SK-N-MC (cell line): ENCODE results near the gene ITGB2.

Experiments used
- DNase-seq: peaks from one replicate; pipeline ENCODE4 v3.0.0-alpha.2; 2011; ENCODE audit warnings: low read depth, low spot score
- H3K27ac ChIP-seq: fragments of 200-600 bp; sonication (generic); 2 replicates; pipeline ENCODE4 v1.5.1; 2016; ENCODE audit warnings: mixed run types
- H3K36me3 ChIP-seq: fragments of 200-600 bp; sonication (generic); 2 replicates; pipeline ENCODE4 v1.6.1; 2017; ENCODE audit warnings: antibody characterized with exemption, low read length, mixed read lengths; ENCODE audit not compliant: insufficient read depth
- H3K4me3 ChIP-seq: fragments of 200-600 bp; sonication (generic); 2 replicates; pipeline ENCODE4 v1.5.1; 2016
- H3K9ac ChIP-seq: fragments of 200-600 bp; sonication (generic); 2 replicates; pipeline ENCODE4 v1.8.0; 2017; ENCODE audit warnings: mixed run types, mixed read lengths; ENCODE audit not compliant: insufficient read length
- H3K9me3 ChIP-seq: fragments of 200-600 bp; sonication (generic); 2 replicates; pipeline ENCODE4 v1.6.1; 2017; ENCODE audit warnings: low read depth, mild to moderate bottlenecking, antibody characterized with exemption, low read length, moderate library complexity, mixed read lengths
- EZH2 ChIP-seq: fragments of 200-600 bp; sonication (generic); IDR thresholded peaks from one replicate; pipeline ENCODE4 v1.6.1; 2017; ENCODE audit warnings: antibody characterized with exemption
- FOXP2 ChIP-seq: optimal IDR thresholded peaks from 2 replicates; pipeline ENCODE3; 2011; ENCODE audit warnings: mild to moderate bottlenecking, moderate library complexity; ENCODE audit not compliant: insufficient read depth; ENCODE audit errors: extremely low read length, control extremely low read depth
- POLR2AphosphoS5 ChIP-seq: IDR thresholded peaks from 2 replicates; pipeline ENCODE4 v1.6.1; 2012; ENCODE audit warnings: mild to moderate bottlenecking, low read depth, low read length, borderline replicate concordance

The ITGB2 gene

DNA sequence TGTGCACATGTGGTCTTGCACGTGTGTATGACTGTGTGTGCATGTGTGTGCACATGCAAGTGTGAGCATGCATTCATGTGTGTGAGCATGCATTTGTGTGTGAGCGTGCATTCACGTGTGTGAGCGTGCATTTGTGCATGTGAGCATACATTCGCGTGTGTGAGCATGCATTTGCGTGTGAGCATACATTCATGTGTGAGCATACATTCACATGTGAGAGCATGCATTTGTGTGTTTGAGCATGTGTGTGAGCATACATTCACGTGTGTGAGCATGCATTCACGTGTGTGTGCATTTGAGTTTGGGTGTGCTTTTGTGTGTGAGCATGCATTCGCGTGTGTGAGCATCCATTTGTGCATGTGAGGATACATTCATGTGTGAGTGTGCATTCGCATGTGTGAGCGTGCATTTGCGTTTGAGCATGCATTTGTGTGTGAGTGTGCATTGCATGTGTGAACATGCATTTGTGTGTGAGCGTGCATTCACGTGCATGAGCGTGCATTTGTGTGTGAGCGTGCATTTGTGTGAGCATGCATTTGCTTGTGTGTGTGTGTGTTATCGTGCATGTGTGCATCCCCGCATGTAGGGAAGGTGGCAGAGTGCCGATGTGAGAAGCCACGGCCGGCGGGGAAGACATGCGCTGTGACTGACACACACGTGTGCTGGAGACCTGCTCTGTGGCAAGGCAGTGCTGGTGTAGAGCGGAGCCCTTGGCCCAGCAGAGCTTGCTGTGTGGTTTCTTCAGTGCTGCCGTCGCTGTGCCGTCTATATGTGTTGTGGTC, 18.2 kb downstream of the ITGB2 start:
- DNase-seq: no peak
- Histone ChIP-seq H3K4me3 (no peak overlapping the region), H3K9ac (no peak overlapping the region), H3K36me3 (no peaks in the 10 kb centered on the region), H3K27ac (no peak overlapping the region), H3K9me3 (no peaks in the 10 kb centered on the region)
- no peak for TF ChIP-seq EZH2

DNA sequence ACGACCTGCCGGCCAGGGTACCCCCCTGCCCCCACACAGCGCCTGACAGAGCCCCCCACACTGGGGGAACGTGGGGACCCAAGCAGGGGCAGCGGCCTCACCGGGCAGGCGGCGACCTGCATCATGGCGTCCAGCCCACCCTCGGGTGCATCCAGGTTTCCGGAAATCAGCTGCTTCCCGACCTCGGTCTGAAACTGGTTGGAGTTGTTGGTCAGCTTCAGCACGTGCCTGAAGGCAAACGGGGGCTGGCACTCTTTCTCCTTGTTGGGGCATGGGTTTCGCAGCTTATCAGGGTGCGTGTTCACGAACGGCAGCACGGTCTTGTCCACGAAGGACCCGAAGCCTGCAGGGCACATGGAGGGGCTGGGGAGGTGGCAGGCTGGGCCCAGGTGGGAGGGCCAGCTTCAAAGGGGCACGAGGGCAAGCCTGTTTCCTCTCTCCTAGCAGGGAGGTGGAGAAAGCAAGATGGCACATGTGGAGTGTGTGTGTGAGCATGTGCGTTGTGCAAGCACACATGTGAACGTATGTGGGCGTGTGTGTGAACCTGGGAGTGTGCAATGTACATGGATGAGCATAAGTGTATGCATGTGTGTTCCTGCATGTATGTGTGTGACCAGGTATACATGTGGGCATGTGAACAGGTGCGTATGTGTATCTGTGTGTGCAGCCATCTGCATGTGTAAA, 19.2 kb downstream of the ITGB2 start:
- no peaks in the 10 kb centered on the region for H3K9me3 ChIP-seq
- no peak for DNase-seq
- no peak overlapping the region for H3K9ac ChIP-seq
- no peak for TF ChIP-seq EZH2
- TF ChIP-seq FOXP2: no peak
- TF ChIP-seq POLR2AphosphoS5: no peak
- H3K36me3 ChIP-seq: no peaks in the 10 kb centered on the region
- H3K4me3 ChIP-seq: no peak overlapping the region
- H3K27ac ChIP-seq: no peak overlapping the region

DNA sequence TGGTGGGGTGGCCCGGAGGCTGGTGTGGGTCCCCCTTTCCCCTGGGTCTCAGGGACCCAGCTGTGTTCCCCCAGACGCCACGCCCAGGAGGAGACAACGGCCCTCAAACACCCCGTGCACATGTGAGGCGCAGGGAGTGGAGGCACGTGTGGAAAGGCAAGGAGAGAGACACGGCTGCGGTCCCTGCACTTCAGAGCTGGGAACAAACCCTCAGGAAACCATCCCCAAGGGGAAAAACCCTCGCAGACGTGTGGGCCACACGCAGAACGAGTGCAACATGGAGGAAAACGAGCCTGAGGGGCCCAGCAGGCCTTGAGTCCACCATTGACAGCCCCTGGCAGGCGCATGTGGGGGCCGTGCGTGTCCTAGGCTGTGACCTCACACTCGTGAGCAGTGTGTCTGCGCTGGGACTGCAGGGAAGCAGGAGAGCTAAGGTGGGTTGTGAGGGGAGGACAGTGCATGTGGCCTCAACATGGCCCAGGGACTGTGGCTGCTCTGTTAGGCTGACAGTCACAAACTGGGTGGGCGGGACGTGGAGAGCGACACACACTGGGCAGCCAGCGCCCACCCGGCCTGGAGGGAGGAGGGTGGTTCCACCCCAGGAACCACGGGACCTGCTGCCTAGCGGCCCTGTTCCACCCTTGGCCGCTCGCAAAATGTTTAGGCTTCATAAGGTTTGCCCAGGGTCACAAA, 20.0 kb downstream of the ITGB2 start:
- Histone ChIP-seq H3K36me3 (no peaks in the 10 kb centered on the region), H3K4me3 (no peak overlapping the region), H3K9ac (no peak overlapping the region), H3K9me3 (no peaks in the 10 kb centered on the region), H3K27ac (no peak overlapping the region)
- TF ChIP-seq FOXP2 (no peak), EZH2 (no peak), POLR2AphosphoS5 (no peak)
- no peak for DNase-seq

DNA sequence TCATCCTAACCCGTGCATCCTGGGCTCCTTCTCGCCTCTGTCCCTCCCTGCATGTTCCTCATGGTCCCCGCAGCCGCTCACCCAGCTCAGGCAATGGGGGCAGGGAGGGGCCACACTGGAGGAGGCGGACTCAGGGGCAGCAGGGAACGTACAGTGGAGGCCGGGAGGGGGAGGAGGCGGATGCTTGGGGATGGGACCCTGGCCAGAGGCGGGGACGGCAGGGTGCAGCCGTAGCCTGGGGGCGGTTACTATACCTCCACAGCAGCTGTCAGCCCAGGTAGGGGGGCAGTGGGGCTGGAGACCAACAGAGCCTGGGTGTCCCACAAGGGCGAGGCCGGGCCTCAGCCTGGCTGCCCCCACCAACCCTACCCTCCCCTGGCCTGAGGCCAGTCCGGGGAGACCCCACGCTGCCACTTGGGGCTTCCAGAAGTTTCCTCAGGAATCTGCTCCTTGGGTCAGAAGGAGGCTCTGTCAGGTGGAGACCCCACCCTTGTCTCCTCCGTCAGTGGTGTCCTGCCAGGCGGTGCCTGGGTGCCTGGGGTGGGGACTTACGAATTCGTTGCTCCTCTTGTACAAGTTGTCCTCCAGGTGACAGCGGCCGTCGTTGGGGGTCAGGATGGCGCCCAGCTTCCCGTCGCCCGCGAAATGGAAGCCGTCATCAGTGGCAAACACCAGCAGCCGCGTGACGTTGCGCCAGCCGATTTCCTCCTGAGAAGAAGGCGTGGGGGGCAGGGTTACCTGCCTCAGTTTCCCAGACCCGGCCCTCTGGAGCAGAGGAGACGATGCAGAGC, 20.7 kb downstream of the ITGB2 start:
- Histone ChIP-seq H3K36me3 (no peaks in the 10 kb centered on the region), H3K9me3 (no peaks in the 10 kb centered on the region), H3K9ac (no peak overlapping the region), H3K4me3 (no peak overlapping the region), H3K27ac (no peak overlapping the region)
- TF ChIP-seq FOXP2 (no peak), EZH2 (no peak), POLR2AphosphoS5 (no peak)
- DNase-seq: no peak

DNA sequence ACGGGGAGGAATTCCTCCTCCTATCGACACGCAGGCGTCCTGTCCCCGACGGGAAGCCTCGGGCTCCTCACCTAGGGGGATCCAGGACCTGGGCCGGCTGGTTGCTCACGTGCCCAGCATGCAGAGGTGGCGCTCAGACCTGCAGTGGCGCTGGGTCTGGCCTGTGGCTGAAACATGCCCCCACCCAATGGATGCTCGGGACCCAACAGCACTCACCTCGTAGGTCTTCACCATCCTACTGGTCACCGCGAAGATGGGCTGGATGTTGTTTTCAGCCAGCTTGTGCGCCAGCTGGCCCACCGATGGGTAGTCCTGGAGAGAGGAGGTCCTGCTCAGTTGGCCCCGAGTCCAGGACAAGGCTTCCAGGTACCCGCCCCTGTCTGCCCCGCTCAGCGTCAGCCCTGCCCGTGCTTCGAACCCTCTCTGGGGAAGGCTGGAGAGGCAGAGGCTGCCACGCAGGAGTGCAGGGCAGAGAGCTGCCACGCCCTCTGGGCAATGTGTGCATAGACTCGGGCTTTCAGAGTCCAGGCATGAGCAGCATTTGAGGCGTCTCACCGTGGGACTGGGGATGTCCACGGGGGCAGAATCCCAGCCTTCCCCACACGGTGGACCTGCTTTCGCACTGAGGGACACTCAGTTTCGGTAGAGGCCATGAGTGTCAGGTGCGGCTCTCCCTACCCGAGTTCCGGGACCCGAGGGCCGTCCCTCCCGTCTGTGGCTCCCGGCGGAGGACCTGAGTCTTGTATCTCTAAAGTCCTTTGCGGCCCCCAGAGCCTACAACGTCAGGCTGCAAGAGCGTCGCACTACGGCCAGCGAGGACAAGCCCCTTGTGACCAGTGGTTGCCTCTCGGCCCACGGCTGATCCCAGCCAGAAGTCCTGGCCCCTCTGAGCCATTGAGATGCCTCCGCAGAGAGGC, 21.6 kb downstream of the ITGB2 start:
- H3K9me3 ChIP-seq: no peaks in the 10 kb centered on the region
- no peak overlapping the region for H3K9ac ChIP-seq
- no peaks in the 10 kb centered on the region for H3K36me3 ChIP-seq
- no peak overlapping the region for H3K4me3 ChIP-seq
- TF ChIP-seq FOXP2 (no peak), EZH2 (no peak), POLR2AphosphoS5 (no peak)
- H3K27ac ChIP-seq: no peak overlapping the region; the same call in 1 of the 2 replicates
- no peak for DNase-seq

DNA sequence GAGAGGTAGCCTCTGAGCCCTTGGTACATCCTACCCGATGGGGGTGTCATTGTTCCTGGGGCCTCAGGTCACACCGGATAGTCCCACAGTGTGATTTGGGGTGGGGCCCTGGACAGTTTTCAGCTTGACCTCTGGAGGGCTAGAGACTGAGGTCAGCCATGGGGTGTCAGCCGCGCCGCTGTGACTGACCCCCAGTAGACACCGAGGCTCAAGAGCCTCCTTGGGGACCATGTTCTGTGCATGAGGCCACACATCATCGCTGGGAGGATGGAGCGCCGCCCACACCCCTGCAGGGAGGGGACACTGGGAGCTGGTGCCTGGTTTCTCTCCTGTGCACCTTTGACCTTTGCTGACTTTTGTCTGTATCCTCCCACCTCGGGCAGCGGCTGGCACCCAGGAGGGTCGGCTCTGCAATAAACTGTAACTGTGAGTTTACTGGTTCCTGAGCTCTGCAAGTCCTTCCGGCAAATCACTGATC, 22.6 kb downstream of the ITGB2 start:
- Histone ChIP-seq H3K4me3 (no peak overlapping the region), H3K36me3 (no peaks in the 10 kb centered on the region), H3K9ac (no peak overlapping the region), H3K27ac (no peak overlapping the region), H3K9me3 (no peaks in the 10 kb centered on the region)
- no peak for DNase-seq
- TF ChIP-seq FOXP2 (no peak), POLR2AphosphoS5 (no peak), EZH2 (no peak)

DNA sequence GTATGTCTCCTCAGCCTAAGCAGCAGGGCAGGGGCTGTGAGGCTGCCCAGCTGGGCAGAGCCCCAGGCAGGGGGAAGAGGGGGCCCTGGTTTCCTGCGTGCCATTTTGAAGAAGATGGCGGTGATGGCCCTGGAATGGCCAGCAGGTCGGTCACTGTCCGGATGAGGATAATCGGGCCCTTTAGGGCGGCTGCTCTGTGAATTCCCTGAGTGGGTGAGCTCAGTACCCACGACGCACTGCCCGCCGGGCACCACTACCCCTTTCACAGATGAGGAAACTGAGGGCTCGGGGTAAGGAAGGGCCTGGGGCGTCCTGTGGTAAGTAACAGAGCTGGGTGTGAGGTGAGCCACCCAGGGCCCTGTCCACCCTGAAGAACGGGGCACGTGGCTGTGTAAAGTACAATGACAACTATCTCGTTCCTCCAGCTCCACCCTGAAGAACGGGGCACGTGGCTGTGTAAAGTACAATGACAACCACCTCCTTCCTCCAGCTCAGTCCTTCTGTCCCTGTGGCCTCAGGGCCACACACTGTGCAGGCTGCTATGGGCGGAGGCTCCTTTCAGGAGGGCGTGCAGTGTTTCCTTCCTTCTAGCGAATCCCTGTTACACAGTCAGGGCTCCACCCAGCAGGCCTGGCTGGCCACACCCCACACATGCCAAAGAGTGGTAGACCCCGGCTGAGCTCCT, 23.2 kb downstream of the ITGB2 start:
- DNase-seq: no peak
- Histone ChIP-seq H3K27ac (no peak overlapping the region), H3K4me3 (no peak overlapping the region), H3K36me3 (no peaks in the 10 kb centered on the region), H3K9me3 (no peaks in the 10 kb centered on the region), H3K9ac (peak overlapping the region; percentile 20)
- no peak for TF ChIP-seq POLR2AphosphoS5
- TF ChIP-seq FOXP2: no peak
- TF ChIP-seq EZH2: no peak
